Prostate gland (tissue), 2 donors: Measurements from ENCODE around the gene ARFGAP3.

Source experiments
- POLR2A ChIP-seq: fragments of 450-650 bp; IDR thresholded peaks from one replicate; pipeline ENCODE4 v1.6.1; 2016; ENCODE audit warnings: antibody characterized with exemption, mild to moderate bottlenecking
- TF ChIP-seq, protein P1 (sequence below), 4 experiments: fragments of 200-600 bp in 2 of 4; fragments of 450-650 bp in 2 of 4; sonication (generic) in 2 of 4; IDR thresholded peaks; 1 replicate in 3 of 4; 2 replicates in 1 of 4; pipeline ENCODE4 v1.5.1; 2016 to 2019; ENCODE audit warnings: antibody characterized with exemption in 4 of 4, mild to moderate bottlenecking in 2 of 4, moderate library complexity in 2 of 4

DNA sequence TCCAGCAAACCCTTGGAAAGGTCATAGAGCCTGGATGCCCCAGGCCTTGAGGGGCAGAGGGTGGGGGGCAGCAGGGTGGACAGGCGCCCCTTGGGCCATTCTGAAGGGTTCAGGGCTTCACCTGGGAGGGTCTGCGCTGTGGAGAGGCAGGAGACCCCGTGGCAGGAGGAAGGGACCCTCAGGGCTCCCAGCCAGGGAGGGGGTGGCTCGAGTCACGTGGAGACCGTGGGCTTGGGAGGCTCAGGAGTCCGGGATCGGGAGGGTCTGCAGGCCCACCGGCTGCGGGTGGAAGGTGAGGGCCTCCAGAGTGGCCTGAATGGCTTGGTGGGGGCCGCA lies 87.9 kb downstream of the ARFGAP3 start:
- TF ChIP-seq, protein P1, sequence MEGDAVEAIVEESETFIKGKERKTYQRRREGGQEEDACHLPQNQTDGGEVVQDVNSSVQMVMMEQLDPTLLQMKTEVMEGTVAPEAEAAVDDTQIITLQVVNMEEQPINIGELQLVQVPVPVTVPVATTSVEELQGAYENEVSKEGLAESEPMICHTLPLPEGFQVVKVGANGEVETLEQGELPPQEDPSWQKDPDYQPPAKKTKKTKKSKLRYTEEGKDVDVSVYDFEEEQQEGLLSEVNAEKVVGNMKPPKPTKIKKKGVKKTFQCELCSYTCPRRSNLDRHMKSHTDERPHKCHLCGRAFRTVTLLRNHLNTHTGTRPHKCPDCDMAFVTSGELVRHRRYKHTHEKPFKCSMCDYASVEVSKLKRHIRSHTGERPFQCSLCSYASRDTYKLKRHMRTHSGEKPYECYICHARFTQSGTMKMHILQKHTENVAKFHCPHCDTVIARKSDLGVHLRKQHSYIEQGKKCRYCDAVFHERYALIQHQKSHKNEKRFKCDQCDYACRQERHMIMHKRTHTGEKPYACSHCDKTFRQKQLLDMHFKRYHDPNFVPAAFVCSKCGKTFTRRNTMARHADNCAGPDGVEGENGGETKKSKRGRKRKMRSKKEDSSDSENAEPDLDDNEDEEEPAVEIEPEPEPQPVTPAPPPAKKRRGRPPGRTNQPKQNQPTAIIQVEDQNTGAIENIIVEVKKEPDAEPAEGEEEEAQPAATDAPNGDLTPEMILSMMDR (IDR thresholded peaks at IDR 0.05), result no peak
- TF ChIP-seq POLR2A, result no peak
